HG03175 (cell line): Measurements from ENCODE around the gene ATF6.
"Not testable (repeated sequence)": the region's sequence is repeated elsewhere in the genome, so short reads cannot be mapped to it uniquely, and the experiment has no call there.

Source experiments
- ATAC-seq: cut with Tn5 transposase; IDR thresholded peaks from one replicate; pipeline ENCODE4 v1.9.1; 2021; ENCODE audit warnings: mild to moderate bottlenecking, moderate library complexity; ENCODE audit not compliant: unreplicated experiment

Gene ATF6

DNA sequence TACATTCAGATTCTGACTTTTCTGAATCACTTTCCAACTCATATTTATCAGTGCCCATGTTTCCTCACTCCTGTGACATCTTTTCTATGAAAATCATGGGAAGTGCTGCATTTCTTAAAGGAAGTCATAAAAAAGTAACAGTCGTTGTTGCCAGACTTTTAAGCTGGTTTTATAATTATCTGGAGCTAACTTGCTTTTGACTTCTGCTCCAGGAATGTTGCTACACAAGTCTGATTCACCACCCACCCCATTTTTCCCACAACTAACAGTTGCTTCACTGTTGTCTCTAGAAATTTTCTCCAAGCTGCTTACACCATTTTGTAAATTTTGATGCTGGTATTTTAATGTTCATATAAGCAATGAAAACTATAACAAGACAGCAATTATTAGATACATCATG is 32.6 kb upstream of the ATF6 start:
- no peak for ATAC-seq

DNA sequence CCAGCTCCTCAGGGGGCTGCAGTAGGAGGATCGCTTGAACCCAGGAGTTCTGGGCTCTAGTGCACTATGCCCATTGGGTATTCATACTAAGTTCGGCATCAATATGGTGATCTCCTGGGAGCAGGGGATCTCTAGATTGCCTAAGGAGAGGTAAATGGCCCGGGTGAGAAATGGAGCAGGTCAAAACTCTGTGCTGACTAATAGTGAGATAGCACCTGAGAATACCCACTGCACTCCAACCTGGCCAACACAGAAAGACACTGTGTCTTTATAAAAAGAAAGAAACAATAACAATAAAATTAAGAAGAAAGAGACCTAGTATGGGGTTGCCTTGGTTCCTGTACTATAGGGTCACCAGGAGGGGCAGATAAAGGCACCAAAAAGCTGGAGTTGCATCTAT is 30.3 kb upstream of the ATF6 start:
- no peak for ATAC-seq

DNA sequence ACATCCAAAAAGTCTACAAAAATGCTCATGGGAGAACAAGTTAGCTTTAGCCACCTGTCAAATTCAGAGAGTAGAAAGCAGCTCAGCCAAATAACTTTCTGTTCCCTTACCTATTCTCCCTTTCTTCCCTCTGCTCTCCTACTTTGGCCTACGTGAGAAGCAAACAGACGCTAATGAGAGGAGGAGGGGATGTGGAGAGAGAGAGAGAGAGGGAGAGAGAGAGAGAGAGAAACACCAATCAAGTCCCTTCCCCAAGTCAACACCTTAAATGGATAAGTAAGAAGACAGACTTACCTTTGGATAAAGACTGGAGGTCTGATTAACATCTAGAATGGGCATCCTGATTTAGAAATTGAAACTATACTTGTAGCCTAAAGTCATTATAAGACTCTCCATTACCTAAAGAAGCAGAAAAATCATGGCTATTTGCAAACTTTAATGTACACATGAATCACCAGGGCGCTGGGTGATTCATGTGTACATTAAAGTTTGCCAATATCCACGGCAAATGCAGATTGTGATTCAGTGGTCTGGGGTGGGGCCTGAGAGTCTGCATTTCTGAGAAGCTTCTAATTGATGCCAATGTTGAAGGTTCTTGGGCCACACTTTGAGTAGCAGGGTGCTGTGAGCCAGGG is 29.7 kb upstream of the ATF6 start:
- no peak for ATAC-seq

DNA sequence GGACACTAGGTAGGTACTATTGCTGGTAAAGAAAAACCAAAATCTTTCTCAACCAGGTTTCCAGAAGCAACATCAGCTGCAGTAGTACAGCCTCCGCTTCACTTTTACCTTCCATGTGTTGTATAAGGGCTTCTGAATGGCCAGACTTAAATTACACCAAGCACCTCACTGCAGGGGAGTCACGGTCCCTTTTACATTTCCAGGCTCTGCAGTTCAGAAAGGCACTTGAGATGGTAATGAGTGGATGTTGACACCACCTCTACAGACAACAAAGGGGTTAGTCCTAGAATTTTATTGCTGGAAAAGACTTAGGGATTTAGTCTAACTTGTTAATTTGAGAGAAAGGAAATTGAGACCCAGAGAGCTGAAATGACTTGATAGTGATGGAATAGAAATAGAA is 28.5 kb upstream of the ATF6 start:
- ATAC-seq, result no peak

DNA sequence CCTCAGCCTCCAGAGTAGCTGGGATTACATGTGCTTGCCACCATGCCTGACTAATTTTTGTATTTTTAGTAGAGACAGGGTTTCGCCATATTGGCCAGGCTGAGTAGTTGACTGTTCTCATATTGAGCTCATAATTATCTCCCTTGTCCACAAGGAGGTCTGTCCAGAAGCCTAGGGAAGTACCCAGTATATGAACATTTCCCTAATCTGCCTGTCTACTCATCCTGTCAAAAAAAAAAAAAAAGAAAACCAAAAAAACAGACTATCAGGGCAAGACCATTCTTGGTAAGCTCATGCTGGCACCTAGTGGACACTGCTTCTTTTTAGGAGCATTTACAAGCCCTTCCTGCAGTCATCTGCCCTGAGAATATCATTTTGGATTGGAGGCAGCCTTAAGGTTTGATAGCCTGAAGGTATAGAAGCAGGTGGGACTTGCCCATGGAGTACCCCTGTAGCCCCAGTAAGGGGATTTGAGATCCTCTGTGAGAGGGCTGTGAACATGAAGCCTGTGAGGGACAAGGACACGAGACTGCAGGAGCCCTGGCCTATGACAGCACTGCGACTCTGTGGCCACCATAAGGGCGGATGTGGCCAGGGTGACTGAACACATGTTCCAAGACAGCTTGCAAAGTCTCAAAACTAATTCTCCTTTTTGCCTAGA is 27.4 kb upstream of the ATF6 start:
- ATAC-seq, result peak; percentile 80

DNA sequence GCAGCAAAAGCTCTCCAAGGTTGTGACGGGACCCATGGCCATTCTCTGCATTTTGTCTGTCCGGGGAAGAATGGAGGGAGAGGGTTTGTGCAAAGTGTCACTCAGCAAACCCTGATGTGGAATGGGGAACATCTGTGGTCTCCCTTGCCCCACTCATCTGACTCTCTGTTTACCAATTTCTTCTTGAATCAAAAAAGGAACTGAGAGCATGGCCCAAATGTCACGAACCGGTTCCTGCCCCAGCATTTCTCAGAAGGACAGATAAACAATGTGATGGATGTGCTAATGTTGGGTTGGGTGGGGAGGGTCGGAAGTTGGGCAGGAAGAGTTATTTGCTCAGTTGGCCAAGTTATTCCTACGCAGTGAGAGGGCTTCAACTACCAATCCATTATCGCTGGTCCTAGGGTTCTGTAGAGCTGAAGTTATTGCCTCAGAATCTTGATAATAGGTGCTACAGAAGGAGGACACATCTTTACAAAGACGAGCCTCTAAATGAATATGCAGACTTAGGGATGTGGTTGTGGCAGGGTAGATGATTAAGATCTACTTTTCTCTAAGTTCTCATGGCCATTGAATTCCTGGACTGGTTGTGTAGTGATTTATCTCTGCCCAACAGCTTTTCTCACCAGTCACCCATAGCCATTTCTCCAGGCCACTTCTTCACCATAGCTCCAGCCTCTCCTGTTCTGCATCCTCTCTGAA is 26.1 kb upstream of the ATF6 start:
- ATAC-seq, result no peak

DNA sequence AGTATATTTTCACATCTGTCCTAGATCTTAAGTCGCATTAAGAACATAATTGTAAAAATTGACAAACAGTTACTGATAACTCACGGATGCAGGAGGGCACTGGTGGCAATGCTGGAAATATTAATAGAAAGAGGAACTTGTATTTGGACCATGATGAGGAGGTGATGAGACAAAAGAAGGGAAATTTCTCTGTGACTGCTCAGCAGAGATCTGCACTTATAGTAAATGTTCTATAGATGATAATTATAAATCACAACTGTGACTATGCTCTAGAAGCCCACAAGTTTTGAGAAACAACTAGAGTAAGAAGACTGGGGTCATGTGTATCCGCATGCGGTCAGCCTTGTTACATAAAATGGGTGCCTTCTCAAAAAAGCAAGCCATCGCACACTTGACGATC is 25.2 kb upstream of the ATF6 start:
- ATAC-seq, result no peak

DNA sequence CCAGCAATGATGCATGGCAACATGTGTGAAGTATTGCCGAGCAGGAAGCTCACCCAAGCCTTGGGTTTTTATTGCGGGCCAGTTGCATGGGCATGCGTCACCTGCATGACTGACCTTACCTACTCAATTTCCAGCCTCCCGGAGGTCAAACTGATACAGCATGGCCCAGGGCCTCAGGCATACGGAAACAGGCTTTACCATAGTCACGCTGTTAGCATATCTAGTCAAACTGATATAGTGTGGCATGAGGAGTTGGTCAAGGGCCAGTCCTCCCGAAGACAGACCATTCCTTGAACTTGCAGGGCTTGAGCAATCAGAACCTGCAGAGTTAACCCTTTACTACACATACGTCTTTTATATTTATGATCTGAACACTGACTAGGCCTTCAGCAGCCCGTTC is 22.9 kb upstream of the ATF6 start:
- no peak for ATAC-seq

DNA sequence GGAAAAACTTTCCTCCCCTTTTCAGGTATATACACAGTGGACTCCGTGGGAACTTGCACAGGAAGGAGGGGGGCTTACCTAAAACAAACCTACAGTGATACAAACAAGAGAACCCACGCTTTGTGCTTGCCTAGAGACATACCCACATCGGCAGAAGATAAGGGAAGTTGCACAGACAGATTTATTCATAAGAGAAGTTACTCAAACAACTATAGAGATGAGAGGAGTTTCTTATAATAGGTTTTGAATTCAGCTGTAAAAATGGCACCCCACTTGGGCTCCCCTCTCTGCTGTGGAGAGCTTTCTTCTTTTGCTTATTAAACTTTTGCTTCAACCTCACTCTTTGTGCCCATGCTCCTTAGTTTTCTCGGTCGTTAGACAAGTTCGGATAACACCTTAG is 18.3 kb upstream of the ATF6 start:
- no peak for ATAC-seq

DNA sequence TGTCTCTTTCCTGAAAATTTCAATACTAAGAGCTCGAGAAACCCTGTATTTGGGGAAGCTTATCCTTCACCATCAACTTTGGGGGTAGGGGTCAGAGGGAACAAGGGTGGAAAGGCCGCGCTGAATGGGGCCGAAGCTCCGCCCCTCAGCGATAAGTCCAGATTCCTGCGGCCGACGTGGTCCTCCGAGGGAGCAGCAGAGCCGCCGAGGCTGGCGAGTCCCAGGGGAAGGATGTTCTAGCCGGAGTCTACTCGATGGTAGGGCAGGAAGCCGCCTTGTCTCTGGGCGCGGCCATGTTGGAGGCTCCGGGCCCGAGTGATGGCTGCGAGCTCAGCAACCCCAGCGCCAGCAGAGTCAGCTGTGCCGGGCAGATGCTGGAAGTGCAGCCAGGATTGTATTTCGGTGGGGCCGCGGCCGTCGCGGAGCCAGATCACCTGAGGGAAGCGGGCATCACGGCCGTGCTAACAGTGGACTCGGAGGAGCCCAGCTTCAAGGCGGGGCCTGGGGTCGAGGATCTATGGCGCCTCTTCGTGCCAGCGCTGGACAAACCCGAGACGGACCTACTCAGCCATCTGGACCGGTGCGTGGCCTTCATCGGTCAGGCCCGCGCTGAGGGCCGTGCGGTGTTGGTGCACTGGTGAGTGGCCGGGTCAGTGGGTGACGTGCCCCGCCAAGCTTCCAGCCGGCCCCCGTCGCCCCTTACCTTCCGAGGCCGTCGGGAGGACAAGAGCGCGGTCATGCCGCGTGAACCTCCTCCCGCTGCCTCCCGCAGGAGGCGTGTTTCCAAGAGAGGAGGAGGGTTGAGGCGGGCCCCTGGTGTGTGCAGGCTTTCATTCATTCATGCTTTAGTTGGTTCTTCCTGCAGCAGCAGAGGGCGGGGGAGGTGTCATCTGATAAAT is 16.4 kb upstream of the ATF6 start, which contains the start of gene DUSP12:
TSS of gene DUSP12 (plus strand) at position 278 of the 899 bp plus-strand sequence. CDS start at position 294, 16 bp downstream.
- ATAC-seq, result peak; percentile 97

DNA sequence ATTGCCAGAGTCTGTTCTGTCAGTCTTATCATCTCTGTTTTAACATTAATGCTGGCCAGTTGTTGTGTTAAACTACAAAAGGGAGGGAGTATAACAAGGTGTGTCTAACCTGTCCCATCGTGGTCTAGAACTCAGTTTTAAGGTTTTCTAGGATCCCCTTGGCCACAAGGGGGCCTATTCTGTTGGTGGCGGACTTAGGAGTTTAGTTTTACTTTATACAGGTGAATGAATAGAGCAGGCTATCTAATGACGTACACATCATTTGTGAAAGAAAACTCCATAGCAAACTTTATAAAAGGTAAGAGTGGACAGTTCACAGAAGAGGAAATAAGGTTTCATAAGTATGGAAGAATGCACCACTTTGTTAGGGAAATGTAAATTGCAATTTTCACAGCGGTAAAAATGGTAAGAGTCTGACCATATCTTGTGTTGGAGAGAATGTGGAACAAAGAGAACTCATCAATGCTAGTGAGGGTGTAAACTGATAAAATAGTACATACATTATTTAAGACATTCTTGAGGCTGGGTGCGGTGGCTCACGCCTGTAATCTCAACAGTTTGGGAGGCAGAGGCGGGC is 2.5 kb upstream of the ATF6 start:
- no peak for ATAC-seq

DNA sequence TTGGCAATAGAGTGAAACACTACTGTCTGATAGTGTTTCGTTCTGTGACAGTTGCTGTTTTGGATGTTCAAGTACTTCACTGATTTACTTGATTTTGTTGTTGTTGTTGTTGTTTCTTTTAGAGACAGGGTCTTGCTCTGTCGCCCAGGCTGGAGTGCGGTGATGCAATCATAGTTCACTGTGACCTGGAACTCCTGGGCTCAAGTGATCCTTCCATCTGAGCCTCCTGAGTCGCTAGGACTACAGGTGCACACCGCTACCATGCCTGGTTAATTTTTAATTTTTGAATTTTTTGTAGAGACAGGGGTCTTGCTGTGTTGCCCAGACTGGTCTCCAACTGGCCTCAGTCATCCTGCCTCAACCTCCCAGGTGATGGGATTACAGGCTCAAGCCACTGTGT is 2.3 kb downstream of the ATF6 start:
- ATAC-seq, result no peak

DNA sequence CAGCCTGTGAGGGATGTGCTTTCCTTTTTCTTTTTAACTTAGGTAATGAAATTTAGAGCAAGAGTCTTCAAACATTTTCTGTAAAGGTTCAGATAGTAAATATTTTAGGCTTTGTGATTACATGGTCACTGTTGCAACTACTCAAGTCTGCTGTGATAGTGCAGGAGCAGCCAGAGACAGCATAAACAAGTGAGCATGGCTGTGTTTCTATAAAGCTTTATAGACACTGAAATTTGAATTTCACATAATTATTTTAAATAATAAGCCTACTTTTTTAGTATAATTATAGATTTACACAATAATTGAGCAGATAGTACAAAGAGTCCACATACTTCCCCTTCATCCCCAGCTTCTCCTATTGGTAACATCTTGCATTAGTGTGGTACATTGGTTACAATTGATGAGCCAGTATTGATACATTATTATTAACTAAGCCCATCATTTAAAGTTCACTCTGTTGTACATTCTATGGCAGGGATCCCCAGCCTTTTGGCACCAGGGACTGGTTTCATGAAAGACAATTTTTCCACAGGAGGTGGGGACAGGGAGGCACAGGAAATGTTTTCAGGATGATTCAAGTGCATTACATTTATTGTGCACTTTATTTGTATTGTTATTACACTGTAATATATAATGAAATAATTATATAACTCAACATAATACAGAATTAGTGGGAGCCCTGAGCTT is 3.0 kb downstream of the ATF6 start:
- ATAC-seq, result no peak

DNA sequence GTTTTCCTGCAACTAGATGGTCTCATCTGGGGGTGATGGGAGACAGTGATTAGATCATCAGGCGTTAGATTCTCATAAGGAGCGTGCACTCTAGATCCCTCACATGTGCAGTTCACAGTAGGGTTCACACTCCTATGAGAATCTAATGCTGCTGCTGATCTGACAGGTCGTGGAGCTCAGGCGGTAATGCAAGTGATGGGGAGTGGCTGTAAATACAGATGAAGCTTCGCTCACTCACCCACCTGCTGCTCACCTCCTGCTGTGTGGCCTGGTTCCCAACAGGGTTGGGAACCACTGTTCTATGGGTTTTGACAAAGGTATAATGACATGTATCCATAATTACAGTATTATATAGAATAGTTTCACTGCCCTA is 3.5 kb downstream of the ATF6 start:
- ATAC-seq, result not testable (repeated sequence)

DNA sequence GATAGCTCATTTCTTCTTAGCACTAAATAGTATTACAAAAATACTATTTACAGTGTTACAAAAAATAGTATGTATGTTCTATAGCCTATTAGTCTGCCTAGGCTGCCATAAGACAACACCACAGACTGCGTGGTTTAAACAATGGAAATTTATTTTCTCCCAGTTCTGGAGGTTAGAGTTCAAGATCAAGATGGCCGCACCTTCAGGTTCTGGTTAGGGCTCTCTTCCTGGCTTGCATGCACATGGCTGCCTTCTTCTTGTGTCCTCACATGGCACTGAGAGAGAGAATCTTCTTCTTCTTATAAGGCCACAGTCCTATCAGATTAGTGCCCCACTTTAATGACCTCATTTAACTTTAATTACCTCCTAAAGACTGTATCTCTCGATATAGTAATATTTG is 4.1 kb downstream of the ATF6 start:
- ATAC-seq, result no peak

DNA sequence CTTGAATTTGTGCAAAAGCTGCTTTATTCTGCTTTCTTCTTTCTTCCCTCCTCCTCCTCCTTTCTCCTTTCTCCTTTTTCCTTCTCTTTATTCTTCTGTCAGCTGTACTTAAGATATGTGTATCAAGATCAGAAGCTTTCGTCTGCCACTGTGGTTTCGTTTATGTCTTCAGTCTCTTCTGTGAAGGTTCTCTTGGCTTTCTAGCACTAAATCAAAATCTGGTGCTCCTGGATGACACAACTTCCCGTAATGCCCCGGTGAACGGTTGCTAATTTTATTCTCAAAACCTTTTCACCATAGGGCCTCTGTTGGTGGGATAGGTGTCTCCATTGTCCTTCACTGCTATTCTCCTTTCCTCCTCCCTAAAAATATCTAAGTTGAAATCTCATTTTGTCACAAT is 5.0 kb downstream of the ATF6 start:
- ATAC-seq, result no peak

DNA sequence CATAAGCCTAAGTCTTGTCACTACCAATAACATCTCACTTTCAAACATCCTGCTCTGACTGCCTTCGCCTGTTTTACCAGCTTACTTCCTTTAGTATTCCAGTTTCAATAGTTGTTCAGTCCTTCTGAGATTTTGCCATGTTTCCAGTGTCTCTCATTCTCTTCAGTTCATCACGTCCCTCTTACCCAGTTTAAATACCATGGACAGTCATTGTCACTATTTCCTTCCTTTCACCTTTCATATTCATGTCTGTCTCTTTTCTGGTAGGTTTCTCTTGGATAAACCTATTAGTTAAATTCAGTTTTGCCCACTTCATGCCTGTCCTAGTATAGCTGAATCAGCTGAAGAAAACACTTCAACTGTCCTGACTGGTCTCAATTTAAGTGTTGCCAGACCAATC is 5.9 kb downstream of the ATF6 start:
- no peak for ATAC-seq

DNA sequence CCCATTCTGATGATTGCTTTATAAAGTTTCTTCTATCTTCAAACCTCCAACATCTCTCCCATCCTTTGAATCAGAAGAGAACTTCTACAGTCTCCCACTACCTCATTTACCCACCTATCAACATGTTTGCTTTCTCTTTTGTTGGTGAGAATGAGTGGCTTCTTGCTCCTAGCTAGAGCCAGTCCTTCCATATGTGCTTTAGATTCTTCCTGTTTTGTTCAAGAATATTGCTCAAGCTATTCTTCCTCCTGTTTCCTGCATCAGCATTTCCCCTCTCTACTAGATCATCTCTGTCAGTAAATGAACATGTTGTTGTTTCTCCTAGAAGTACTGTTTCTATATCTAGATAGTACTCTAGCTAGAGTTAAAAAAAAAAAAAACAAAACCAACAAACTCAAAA is 6.3 kb downstream of the ATF6 start:
- ATAC-seq, result no peak

DNA sequence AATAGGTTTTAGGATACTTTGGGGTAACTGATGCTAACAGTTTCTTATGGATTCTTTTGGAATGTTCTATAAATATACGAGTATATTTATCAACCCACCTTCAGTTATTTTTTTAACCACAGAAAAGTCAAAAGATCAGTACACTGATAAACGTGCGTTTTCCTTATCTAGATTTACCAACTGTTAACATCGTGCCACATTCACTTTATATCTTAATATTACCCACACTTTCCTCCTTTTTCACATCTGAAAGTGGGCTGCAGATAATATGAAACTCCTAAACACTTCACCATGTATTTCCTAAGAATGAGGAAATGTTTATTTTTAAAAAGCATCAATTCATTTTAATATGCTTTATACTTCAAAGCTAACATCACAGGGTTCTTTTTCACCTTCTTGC is 7.7 kb downstream of the ATF6 start:
- ATAC-seq, result no peak

DNA sequence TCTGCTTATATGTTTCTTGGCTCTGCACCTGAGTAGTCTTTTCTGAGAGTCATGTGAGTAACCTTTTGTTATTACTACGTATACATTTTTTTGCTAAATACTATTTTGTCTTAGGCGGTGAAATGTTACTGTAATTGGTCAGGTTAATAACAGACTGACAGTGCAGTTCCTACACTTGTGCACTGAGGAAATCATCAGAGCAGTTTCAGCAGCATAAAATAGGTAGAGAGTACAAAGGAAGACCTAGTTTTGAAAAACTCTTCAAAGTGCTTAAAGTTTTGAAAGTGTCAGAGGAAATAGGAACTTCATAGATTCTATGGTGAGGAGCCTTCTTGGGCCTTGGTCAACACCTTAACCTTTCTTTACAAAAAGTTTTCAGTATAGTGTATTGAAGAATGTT is 11.1 kb downstream of the ATF6 start:
- no peak for ATAC-seq
